ACC112 (cell line): ENCODE results near the gene PRB3.

ENCODE experiments used
- H2AFZ ChIP-seq: fragments of 200-600 bp; sonication (generic); one replicate; pipeline ENCODE4 v1.6.0; 2017; ENCODE audit warnings: antibody characterized with exemption, low read length; ENCODE audit not compliant: unreplicated experiment
- H3K27ac ChIP-seq: fragments of 200-600 bp; sonication (generic); 2 replicates; pipeline ENCODE4 v1.5.1; 2014; ENCODE audit warnings: low read depth, mild to moderate bottlenecking, antibody characterized with exemption, low read length, moderate library complexity
- H3K27me3 ChIP-seq: fragments of 200-600 bp; sonication (generic); 2 replicates; pipeline ENCODE4 v1.6.1; 2014; ENCODE audit warnings: mild to moderate bottlenecking, antibody characterized with exemption, low read length, moderate library complexity, mixed read lengths; ENCODE audit not compliant: insufficient read depth
- H3K36me3 ChIP-seq: fragments of 200-600 bp; sonication (generic); 2 replicates; pipeline ENCODE4 v1.6.1; 2016; ENCODE audit warnings: mild to moderate bottlenecking, antibody characterized with exemption, low read length, moderate library complexity, mixed read lengths; ENCODE audit not compliant: insufficient read depth
- H3K4me1 ChIP-seq: fragments of 200-600 bp; sonication (generic); one replicate; pipeline ENCODE4 v1.6.1; 2016; ENCODE audit warnings: low read length, mixed read lengths; ENCODE audit not compliant: insufficient read depth, unreplicated experiment, control insufficient read depth
- H3K4me3 ChIP-seq: fragments of 200-600 bp; sonication (generic); 2 replicates; pipeline ENCODE4 v1.5.1; 2014; ENCODE audit warnings: mild to moderate bottlenecking, low read depth, low read length
- H3K79me2 ChIP-seq: fragments of 200-600 bp; sonication (generic); one replicate; pipeline ENCODE4 v1.6.0; 2016; ENCODE audit warnings: low read length; ENCODE audit not compliant: control insufficient read depth, unreplicated experiment, insufficient read depth

PRB3 gene

GRCh38 chr12:11227373-11227772 lies 42.1 kb downstream of the PRB3 start:
- Histone ChIP-seq H3K4me1 (no peaks in the 10 kb centered on the region), H3K36me3 (no peaks in the 10 kb centered on the region), H3K79me2 (no peaks in the 10 kb centered on the region), H2AFZ (no peak overlapping the region), H3K4me3 (no peak overlapping the region), H3K27ac (no peak overlapping the region), H3K27me3 (peaks cover 14% of the 10 kb centered on the region)
